Right lung (tissue), 5 donors: Measurements from ENCODE around the gene TTC23L. TPM values are rescaled to one million over a fixed set of nuclear protein-coding genes. Genes with fewer than 3 reads are reported as not detected.

Experiments used
- DNase-seq, 2 donors: peaks; one replicate each; pipeline ENCODE4 v3.0.0-alpha.2; 2013
- polyA plus RNA-seq, 5 donors: library from polyadenylated mRNA; unstranded; fragments of 120-200 nt; gene quantifications; one replicate each; pipeline versions ENCODE4 v1.2.1 to v1.2.3, GENCODE V29; 2013; ENCODE audit warnings: inconsistent platforms in 1 of 5, low replicate concordance in 1 of 5; ENCODE audit not compliant: insufficient read length in 5 of 5, insufficient read depth in 1 of 5

Gene TTC23L
- polyA plus RNA-seq, 5 donors, result 2.7 to 5.0 (median 4.2) TPM

DNA sequence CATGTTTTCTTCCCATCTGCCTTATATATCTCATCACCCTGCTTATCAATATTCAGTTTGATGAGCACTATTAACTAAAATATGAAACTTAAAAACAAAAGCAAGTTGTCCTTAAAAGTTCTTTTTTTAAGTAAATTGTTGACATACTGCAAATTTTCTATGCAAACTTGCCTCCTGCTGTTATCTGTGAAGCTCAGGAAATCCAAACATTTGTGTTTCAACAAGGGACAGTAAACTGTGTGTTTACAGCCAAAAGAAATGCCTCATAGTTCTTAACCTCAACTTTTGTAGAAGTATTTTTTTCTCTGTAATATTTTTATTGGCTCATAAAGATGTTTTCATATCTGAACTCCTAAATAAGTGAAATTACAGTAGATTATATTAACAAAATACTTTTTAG, 7.7 kb upstream of the TTC23L start:
- DNase-seq, result no peak

GRCh38 chr5:34832568-34832967, 6.4 kb upstream of the TTC23L start:
- no peak for DNase-seq

GRCh38 chr5:34833090-34833489, 5.9 kb upstream of the TTC23L start:
- no peak for DNase-seq

DNA sequence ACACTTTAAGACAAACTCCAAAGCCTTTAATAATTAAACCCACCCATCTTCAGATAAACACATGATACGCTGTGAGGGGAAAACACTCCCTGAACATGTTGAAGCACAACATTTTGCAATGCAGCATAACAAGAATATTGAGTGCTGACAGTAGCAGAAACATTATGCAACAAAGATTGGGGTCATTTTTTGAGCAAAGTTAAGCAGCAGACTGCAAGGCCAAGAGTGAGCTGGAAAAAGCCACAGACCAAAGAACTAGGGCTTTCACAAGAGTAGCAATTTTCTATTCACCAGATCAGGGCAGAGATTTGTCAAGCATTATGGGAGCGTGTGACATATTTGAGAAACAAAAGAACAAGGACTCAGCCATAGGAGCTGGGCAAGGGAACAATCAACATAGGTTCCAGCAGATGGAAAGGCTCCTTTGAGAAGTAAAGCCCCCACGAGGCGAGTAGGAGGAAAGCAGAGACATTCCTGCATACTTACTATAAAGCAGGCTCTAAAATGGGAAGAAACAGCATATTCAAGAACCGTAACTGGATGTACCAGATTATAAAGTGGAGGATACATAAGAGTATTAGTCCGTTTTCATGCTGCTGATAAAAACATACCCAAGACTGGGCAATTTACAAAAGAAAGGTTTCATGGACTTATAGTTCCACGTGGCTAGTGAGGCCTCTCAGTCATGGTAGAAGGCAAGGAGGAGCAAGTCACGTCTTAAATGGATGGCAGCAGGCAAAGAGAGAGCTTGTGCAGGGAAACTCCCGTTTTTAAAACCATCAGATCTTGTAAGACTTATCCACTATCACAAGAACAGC, 4.8 kb upstream of the TTC23L start:
- DNase-seq, result no peak

- no peak for DNase-seq
Observed at GRCh38 chr5:34834794-34835089, 4.2 kb upstream of the TTC23L start.

DNA sequence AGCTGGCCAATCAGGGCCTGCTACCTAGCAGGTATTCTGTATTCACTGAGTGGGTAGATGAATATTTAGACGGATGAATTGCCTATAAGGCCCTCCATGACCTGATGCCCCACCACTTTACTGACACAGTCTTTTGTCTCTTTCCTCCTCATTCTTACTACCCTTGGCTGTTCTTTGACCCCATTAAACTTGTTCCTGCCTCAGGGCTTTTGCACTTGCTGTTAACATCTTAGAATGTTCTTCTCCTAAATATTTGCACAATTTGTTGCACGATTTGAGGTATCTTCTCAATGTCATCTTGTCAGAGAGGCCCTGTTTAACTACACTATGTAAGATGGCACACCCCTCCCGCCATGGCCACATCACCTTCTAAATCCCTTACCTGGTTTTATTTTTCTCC, 3.3 kb upstream of the TTC23L start:
- DNase-seq, result no peak

DNA sequence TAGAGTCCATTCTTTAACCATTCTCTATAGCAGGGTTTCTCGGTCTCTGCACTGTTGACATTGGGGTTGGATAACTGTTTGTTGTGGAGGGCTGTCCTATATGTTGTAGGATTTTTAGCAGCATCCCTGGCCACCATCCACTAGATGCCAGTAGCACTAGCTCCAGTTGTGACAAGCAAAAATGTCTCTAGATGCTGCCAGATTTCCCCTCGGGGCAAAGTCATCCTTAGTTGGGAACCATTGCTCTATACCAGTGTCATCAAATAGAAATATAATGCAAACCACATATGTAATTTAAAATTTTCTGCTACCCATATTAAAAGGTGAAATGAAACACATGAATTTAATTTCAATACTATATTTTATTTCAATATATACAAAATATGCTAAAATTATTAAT, 2.9 kb downstream of the TTC23L start:
- DNase-seq, result no peak

GRCh38 chr5:34842554-34842953, 3.6 kb downstream of the TTC23L start:
- DNase-seq, result no peak

DNA sequence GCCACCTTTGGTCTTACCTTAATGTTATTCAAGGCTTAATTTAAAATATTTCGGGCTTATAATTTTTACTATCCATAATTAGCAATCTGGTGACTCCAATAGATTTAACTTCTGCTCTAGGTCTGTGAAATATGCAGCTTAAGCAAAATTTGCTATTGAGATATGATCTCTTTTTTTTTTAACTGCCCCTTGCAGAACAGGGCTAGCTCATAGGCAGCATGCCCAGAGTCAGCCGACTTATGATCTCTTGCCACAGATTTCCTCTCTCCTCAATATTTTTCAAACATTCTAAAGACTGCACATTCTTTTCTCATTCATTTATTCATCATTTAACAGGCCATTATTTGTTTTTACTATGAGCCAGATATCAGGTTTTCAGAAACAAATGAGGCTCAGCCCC, 4.5 kb downstream of the TTC23L start:
- no peak for DNase-seq

GRCh38 chr5:34844106-34844505, 5.1 kb downstream of the TTC23L start:
- no peak for DNase-seq

DNA sequence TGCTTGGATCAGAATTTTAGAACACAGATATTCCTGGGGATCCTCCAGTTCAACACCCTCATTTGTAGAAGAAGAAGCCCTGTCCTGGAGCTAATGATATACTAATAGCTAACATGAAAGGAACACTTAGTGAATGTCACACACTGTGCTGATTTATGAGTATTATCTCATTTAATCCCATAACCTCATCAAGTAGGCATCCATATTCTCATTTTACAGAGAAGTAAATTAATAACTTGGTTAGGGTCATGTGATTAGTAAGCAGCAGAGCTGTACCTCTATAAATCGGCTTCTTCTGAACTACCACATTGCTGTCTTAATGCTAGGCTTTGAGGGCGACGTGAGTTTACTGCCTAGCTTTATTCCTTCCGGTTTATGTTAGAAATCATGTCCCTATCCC, 6.0 kb downstream of the TTC23L start:
- DNase-seq, result no peak

GRCh38 chr5:34847056-34847455, 8.1 kb downstream of the TTC23L start:
- no peak for DNase-seq

GRCh38 chr5:34847552-34847951, 8.6 kb downstream of the TTC23L start:
- no peak for DNase-seq

GRCh38 chr5:34848230-34848629, 9.3 kb downstream of the TTC23L start:
- DNase-seq, result no peak

DNA sequence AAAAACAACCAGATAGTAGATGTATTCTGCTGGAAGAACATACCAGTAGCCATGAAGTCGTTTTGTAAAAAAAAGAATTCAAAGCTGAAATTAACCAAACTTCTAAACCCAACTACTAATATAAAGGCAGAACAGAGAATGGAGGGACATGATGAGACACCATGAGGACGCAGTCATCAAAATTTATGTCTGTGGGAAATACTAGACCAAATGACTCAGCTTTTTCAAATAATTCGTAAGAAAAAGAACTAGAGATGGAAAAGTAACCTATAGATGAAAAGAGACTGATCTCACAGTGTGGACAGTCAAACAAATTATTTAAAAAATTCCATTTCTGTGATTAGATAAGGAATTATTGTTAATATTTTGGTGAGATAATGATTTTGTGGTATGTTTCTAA, 10.3 kb downstream of the TTC23L start:
- no peak for DNase-seq

DNA sequence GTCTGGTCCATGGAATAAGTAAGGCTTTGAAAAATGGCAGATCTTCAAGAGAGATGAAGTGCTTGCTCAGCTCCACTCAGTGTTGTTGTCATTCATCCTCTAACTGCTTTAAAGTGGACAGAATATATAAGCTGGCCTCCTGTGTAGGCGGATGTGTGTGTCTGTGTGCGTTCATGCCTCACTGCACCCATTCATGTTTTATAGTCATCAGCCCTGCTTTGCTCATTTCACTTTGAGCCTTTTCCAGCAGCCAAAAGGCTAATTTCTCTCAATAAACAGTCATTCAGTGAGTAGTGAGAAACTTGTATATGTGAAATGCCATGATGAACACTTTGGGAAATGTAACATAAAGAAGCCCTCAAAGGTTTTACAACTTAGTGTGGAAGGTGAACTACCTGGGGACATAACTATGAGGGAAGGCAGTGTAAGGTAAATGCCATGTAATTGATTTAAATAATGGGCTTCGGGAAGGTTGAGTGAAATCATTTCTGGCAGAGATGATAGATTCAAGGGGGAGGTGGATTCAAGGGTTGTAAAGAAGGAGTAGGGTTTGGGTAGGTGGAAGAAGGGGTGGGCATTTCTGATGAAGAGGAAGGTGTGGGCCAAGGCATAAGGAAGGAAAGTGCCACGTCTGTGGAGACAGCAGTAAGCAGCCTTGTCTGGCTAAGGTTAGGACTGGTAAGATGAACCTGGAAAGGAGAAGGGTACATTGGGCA, 15.7 kb downstream of the TTC23L start:
- DNase-seq, result no peak

DNA sequence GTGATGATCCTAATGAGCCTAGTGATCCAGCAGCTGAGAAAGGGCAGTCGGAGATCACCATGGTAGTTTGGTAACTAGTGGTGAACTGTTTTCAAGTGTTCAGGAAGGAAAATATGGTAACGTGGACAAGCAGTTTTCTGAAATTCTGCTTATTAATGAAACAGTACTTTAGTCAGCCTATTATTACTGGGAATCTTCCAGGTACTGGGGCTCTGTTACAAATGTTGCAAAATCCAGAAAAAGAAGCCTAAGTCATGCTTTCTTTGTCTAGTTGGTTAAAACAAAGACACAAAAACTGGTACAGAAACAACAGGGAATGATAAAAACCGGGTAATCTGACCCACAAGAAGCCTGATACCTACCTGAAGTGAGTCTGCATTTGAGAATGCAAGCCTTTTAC, 18.2 kb downstream of the TTC23L start:
- no peak for DNase-seq

DNA sequence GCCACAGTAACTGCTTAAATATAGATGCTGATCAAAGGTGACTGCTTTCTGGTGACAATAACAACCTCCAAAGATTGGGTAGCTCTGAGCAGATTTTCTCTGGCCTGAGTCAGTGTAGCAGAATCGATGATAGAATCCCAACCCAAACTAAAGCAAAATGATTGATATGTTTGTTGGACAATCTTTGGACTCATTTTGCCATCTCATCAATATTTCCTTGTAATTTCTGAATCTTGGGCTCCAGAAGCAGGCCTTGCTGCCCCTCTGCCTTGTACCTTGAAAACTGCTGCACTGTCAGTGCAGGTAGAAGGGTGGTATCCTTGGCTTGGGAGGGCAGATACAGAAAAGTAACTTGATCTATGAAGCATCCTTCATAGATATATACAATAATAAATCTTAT, 18.9 kb downstream of the TTC23L start:
- no peak for DNase-seq

- no peak for DNase-seq
Observed at GRCh38 chr5:34858790-34859189, 19.8 kb downstream of the TTC23L start.

DNA sequence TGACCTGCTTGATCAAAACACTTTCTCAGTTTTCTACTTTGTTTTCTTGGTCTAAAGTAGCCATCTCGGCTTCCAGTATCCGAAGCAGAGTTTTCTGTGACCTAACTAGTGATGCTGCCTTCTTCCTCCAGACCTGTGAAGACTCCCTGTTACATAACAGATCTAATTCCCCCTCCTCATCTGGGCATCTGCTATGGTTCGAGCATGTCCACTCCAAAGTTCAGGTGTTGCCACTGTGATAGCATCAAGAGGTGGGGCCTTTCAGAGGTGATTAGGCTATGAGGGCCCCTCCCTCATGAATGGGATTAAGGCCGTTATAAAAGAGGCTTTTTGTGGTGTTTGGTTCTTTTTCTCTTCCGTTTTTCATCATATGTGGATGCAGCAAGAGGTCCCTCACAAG, 20.3 kb downstream of the TTC23L start:
- no peak for DNase-seq

DNA sequence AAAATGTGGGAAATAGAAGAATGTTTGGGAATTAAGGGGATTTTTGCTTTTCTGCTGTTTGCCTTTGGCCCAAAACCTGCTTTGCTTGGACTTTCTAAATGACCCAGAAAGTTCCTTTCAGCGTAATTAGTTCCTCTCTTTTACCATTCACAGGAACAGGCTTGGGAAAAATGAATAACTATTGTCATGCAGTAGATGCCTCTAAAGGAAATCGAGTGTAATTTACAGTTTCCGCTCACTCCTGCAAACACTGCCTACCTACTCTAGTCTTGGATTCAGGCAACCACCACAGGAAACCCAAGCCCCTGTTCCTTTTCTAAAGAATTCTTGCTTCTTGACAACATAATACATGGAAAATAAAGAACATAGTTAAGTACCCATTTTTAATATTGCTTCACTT, 25.0 kb downstream of the TTC23L start:
- no peak for DNase-seq

DNA sequence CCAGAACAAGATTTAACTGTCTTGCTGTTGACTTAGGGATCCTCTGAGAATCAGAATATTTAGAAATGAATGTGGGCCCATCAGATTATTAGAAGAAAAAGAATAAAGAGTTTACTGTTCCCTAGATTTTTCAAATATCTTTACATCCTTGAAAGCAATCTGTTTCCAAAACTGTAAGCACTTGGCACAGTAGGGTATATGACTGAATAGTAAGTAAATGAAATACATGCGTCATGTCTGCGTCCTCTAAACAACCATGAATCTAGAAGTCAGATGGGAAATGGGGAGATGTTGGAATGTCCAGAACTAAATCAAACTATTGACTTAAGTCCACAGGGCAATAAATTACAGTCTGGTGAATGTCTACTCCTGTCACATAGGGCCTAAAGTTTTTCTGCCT, 26.1 kb downstream of the TTC23L start:
- no peak for DNase-seq

DNA sequence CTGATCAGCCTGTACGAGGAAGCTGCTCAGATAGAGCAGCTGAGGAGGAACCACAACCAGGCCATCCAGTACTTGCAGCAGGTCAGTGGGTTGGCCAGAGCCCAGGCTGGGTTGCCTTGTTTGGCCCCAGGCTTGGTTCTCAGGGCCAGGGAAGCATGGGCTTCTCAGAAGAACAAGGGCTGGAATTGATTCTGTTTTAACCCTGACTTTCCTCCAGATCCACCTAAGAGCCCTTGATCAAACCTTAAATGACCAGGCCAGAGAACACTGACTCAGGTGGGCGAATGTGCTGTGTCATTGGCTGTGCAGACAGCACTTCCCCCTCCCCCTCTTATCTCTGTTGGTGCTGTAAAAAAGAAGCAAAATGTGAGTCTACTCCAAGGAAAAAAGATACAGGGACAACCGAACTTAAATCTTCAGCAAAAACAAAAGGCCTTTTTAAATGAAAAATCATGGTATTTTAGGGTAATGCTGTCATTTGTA, 28.1 kb downstream of the TTC23L start:
- no peak for DNase-seq

- DNase-seq, result no peak
Observed at GRCh38 chr5:34867660-34868059, 28.7 kb downstream of the TTC23L start.
